HepG2 (cell line): ENCODE results near the gene ZNF821. TPM values are rescaled to one million over a fixed set of nuclear protein-coding genes. Genes with fewer than 3 reads are reported as not detected.

ENCODE experiments used
- ARHGAP35 ChIP-seq: sonication (generic); formaldehyde crosslinking; IDR thresholded peaks from 2 replicates; pipeline ENCODE4 v1.9.0; 2022; ENCODE audit warnings: mild to moderate bottlenecking, inconsistent platforms, moderate library complexity, missing genetic modification reagents, borderline replicate concordance
- CHCHD3 ChIP-seq: sonication (generic); formaldehyde crosslinking; IDR thresholded peaks from 2 replicates; pipeline ENCODE4 v1.8.0; 2022; ENCODE audit warnings: mild to moderate bottlenecking, missing genetic modification reagents, moderate library complexity
- HOXA9 ChIP-seq: sonication (generic); formaldehyde crosslinking; IDR thresholded peaks from 2 replicates; pipeline ENCODE4 v1.8.1; 2022; ENCODE audit warnings: missing genetic modification reagents, mild to moderate bottlenecking, moderate library complexity, borderline replicate concordance
- KDM4B ChIP-seq: sonication (generic); formaldehyde crosslinking; IDR thresholded peaks from 2 replicates; pipeline ENCODE4 v1.4.0; 2020; ENCODE audit warnings: missing genetic modification reagents
- MED1 ChIP-seq: sonication (generic); formaldehyde crosslinking; IDR thresholded peaks from 2 replicates; pipeline ENCODE4 v1.4.0; 2020; ENCODE audit warnings: missing genetic modification reagents
- REXO4 ChIP-seq: sonication (generic); formaldehyde crosslinking; IDR thresholded peaks from 2 replicates; pipeline ENCODE4 v1.8.0; 2022; ENCODE audit warnings: missing genetic modification reagents, mild to moderate bottlenecking, borderline replicate concordance
- SP140L ChIP-seq: sonication (generic); formaldehyde crosslinking; IDR thresholded peaks from 2 replicates; pipeline ENCODE4 v1.4.0; 2020; ENCODE audit warnings: missing genetic modification reagents, borderline replicate concordance
- SRSF9 ChIP-seq: fragments of 200-400 bp; formaldehyde crosslinking; IDR thresholded peaks from 2 replicates; pipeline ENCODE4 v1.6.1; 2018; ENCODE audit warnings: borderline replicate concordance, mild to moderate bottlenecking, low read depth, low read length; ENCODE audit not compliant: insufficient read depth, poor library complexity, severe bottlenecking
- ZBTB20 ChIP-seq: sonication (generic); formaldehyde crosslinking; IDR thresholded peaks from 2 replicates; pipeline ENCODE4 v1.8.1; 2023; ENCODE audit warnings: missing genetic modification reagents, low read depth, mild to moderate bottlenecking, borderline replicate concordance
- ZBTB21 ChIP-seq: sonication (generic); formaldehyde crosslinking; IDR thresholded peaks from 2 replicates; pipeline ENCODE4 v1.4.0; 2020; ENCODE audit warnings: missing genetic modification reagents
- ZMAT3 ChIP-seq: sonication (generic); formaldehyde crosslinking; conservative IDR thresholded peaks from 2 replicates; pipeline ENCODE4 v1.7.0; 2021; ENCODE audit warnings: missing genetic modification reagents
- ZNF24 ChIP-seq: fragments of 450-650 bp; IDR thresholded peaks from 2 replicates; pipeline ENCODE4 v1.6.1; 2017; ENCODE audit warnings: antibody characterized with exemption, mild to moderate bottlenecking
- ZNF335 ChIP-seq: sonication (generic); formaldehyde crosslinking; IDR thresholded peaks from 2 replicates; pipeline ENCODE4 v1.4.0; 2020; ENCODE audit warnings: missing genetic modification reagents
- ZNF543 ChIP-seq: sonication (generic); formaldehyde crosslinking; IDR thresholded peaks from 2 replicates; pipeline ENCODE4 v1.4.0; 2020; ENCODE audit warnings: mild to moderate bottlenecking, missing genetic modification reagents
- ZNF609 ChIP-seq: sonication (generic); formaldehyde crosslinking; IDR thresholded peaks from 2 replicates; pipeline ENCODE4 v1.4.0; 2020; ENCODE audit warnings: mild to moderate bottlenecking, missing genetic modification reagents, borderline replicate concordance
- ZNF687 ChIP-seq: sonication (generic); formaldehyde crosslinking; IDR thresholded peaks from 2 replicates; pipeline ENCODE4 v1.5.1; 2020; ENCODE audit warnings: mild to moderate bottlenecking, missing genetic modification reagents, moderate library complexity
- polyA plus RNA-seq, 8 experiments: library from polyadenylated mRNA; depleted of rRNA in 3 of 8; stranded (reverse) in 7 of 8; unstranded in 1 of 8; fragments of >200 nt; fragmentation: Illumina TruSeq in 4 of 8; extraction: Trizol in 4 of 8; gene quantifications; 2 replicates each; pipeline versions ENCODE4 v1.2.1 to v1.2.3, GENCODE V29; 2011 to 2016; ENCODE audit warnings: low read depth in 4 of 8, missing spikeins in 1 of 8, mixed read lengths in 1 of 8; ENCODE audit not compliant: insufficient read depth in 1 of 8
- total RNA-seq, 5 experiments: library from RNA; depleted of rRNA; stranded (reverse); fragments of >200 nt; fragmentation: Illumina TruSeq; extraction: Trizol; gene quantifications; 2 replicates each; pipeline ENCODE4 v1.2.3, GENCODE V29; 2016; ENCODE audit warnings: low read depth in 1 of 5
- TF ChIP-seq, protein P1 (sequence below): sonication (generic); formaldehyde crosslinking; IDR thresholded peaks from 2 replicates; pipeline ENCODE4 v1.4.0; 2020; ENCODE audit warnings: missing genetic modification reagents, borderline replicate concordance

Gene ZNF821
- total and polyA plus RNA-seq, 2 of the 13 experiments (the other 11 are each of a cell fraction or from before 2014, with no cell fraction given): 7.0 to 9.1 TPM

- TF ChIP-seq REXO4 (no peak), ZNF609 (peak; percentile 55), ZBTB20 (CRISPR knock-in tag) (no peak), HOXA9 (CRISPR knock-in tag) (no peak), ZBTB21 (no peak), ZNF24 (no peak), ZNF335 (no peak), ARHGAP35 (no peak), MED1 (peak; percentile 33), CHCHD3 (CRISPR knock-in tag) (peak; percentile 52; the same call in 1 of the 2 replicates), ZMAT3 (CRISPR knock-in tag) (peak; percentile 84), SP140L (no peak), ZNF543 (peak; percentile 40; the same call in 1 of the 2 replicates), KDM4B (CRISPR knock-in tag) (no peak), SRSF9 (no peak), ZNF687 (CRISPR knock-in tag) (peak; percentile 75)
- TF ChIP-seq, protein P1, sequence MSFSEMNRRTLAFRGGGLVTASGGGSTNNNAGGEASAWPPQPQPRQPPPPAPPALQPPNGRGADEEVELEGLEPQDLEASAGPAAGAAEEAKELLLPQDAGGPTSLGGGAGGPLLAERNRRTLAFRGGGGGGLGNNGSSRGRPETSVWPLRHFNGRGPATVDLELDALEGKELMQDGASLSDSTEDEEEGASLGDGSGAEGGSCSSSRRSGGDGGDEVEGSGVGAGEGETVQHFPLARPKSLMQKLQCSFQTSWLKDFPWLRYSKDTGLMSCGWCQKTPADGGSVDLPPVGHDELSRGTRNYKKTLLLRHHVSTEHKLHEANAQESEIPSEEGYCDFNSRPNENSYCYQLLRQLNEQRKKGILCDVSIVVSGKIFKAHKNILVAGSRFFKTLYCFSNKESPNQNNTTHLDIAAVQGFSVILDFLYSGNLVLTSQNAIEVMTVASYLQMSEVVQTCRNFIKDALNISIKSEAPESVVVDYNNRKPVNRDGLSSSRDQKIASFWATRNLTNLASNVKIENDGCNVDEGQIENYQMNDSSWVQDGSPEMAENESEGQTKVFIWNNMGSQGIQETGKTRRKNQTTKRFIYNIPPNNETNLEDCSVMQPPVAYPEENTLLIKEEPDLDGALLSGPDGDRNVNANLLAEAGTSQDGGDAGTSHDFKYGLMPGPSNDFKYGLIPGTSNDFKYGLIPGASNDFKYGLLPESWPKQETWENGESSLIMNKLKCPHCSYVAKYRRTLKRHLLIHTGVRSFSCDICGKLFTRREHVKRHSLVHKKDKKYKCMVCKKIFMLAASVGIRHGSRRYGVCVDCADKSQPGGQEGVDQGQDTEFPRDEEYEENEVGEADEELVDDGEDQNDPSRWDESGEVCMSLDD: peak; percentile 46; the same call in 1 of the 2 replicates
Measured at GRCh38 chr16:71883849-71884638, at the start of gene ZNF821 (continued).
